Panc1 (cell line): ENCODE measurements around the gene DCST1. TPM values are rescaled to one million over a fixed set of nuclear protein-coding genes. Genes with fewer than 3 reads are reported as not detected.

Source experiments
- ATAC-seq: fragments of 200-7000 bp; cut with Tn5 transposase; 2 replicates; pipeline ENCODE4 v1.9.1; 2020; ENCODE audit warnings: mild to moderate bottlenecking, moderate library complexity
- BruUV-seq: library from RNA; stranded (reverse); fragments of 400-500 nt; replicated peaks from 2 replicates; lab custom pipeline; 2021; lab: Mats Ljungman, UMichigan
- CTCF ChIA-PET: fragments of 300-600 bp; sonication (Branson Sonifier 250); formaldehyde crosslinking; loops from one replicate; lab custom pipeline; 2022; ENCODE audit warnings: antibody characterized with exemption; lab: Charles Lee
- POLR2A ChIA-PET: fragments of 300-600 bp; sonication (Branson Sonifier 250); formaldehyde crosslinking; loops from one replicate; lab custom pipeline; 2022; ENCODE audit warnings: antibody characterized with exemption; lab: Charles Lee
- DNase-seq: peaks from one replicate; pipeline ENCODE4 v3.0.0-alpha.2; 2010; ENCODE audit warnings: low read depth, low spot score
- H3K27ac ChIP-seq: 2 replicates; pipeline ENCODE4 v1.5.1; 2011; ENCODE audit warnings: mild to moderate bottlenecking, low read length, inconsistent platforms
- H3K27me3 ChIP-seq: fragments of 200-500 bp; sonication (Bioruptor generic); 2 replicates; pipeline ENCODE4 v1.6.0; 2014; ENCODE audit warnings: low read length, inconsistent platforms; ENCODE audit not compliant: control insufficient read depth, insufficient read depth
- H3K36me3 ChIP-seq: fragments of 200-500 bp; sonication (Bioruptor generic); 2 replicates; pipeline ENCODE4 v1.5.1; 2014; ENCODE audit warnings: inconsistent platforms, mild to moderate bottlenecking, low read length, moderate library complexity; ENCODE audit not compliant: control insufficient read depth, insufficient read depth
- H3K4me1 ChIP-seq: 2 replicates; pipeline ENCODE4 v1.5.1; 2011; ENCODE audit warnings: inconsistent platforms, mild to moderate bottlenecking, low read length, moderate library complexity; ENCODE audit not compliant: control insufficient read depth, insufficient read depth
- H3K4me3 ChIP-seq, 2 experiments: 2 replicates each; pipeline ENCODE4 v1.5.1; 2011 to 2012; ENCODE audit warnings: low read depth in 2 of 2, low read length in 2 of 2, mild to moderate bottlenecking in 2 of 2, inconsistent platforms in 1 of 2, moderate library complexity in 1 of 2
- H3K9me3 ChIP-seq: fragments of 200-500 bp; sonication (Bioruptor generic); 2 replicates; pipeline ENCODE4 v1.5.1; 2014; ENCODE audit warnings: low read depth, mild to moderate bottlenecking, inconsistent platforms, low read length, moderate library complexity; ENCODE audit not compliant: control insufficient read depth, insufficient read depth
- CTCF ChIP-seq: fragments of 450-650 bp; IDR thresholded peaks from 2 replicates; pipeline ENCODE4 v1.5.1; 2017; ENCODE audit warnings: mild to moderate bottlenecking
- POLR2AphosphoS5 ChIP-seq: IDR thresholded peaks from 2 replicates; pipeline ENCODE4 v1.6.1; 2012; ENCODE audit warnings: mild to moderate bottlenecking, low read depth, low read length, moderate library complexity
- REST ChIP-seq, 2 experiments: IDR thresholded peaks; 2 replicates each; pipeline ENCODE4 v1.6.1; 2011 to 2012; ENCODE audit warnings: low read depth in 2 of 2, control low read depth in 1 of 2, low read length in 1 of 2, mild to moderate bottlenecking in 1 of 2, moderate library complexity in 1 of 2; ENCODE audit not compliant: insufficient read depth in 1 of 2
- SIN3A ChIP-seq: IDR thresholded peaks from 2 replicates; pipeline ENCODE4 v1.6.1; 2012; ENCODE audit warnings: low read depth, mild to moderate bottlenecking, low read length, moderate library complexity, borderline replicate concordance; ENCODE audit not compliant: insufficient read depth
- TCF7L2 ChIP-seq: IDR thresholded peaks from 2 replicates; pipeline ENCODE4 v1.6.1; 2011; ENCODE audit warnings: mild to moderate bottlenecking, low read depth, low read length, inconsistent platforms
- in situ Hi-C: cut with HindIII; loops from 2 replicates; pipeline ENCODE4 v1.10.0; 2016; ENCODE audit warnings: low sequenced_read_pairs, low pct_unique_long_range_greater_than_20kb
- intact Hi-C: fragments of 100-400 bp; cut with micrococcal nuclease; formaldehyde crosslinking; loops from one replicate; pipeline ENCODE4 v1.10.0; 2022; ENCODE audit not compliant: unreplicated experiment
- total RNA-seq: library from RNA; stranded (reverse); gene quantifications from one replicate; pipeline ENCODE4 v1.2.1, GENCODE V29; 2021; ENCODE audit not compliant: unreplicated experiment

Gene DCST1
- total RNA-seq, 1 experiment from 2014 or later, result not detected

- Histone ChIP-seq H3K36me3 (no peaks in the 10 kb centered on the region; the same call in 1 of the 2 replicates), H3K27me3 (no peaks in the 10 kb centered on the region), H3K27ac (no peak overlapping the region), H3K9me3 (no peaks in the 10 kb centered on the region), H3K4me1 (peaks cover 19% of the 10 kb centered on the region), H3K4me3 (peak overlapping the region in 1 of 2 experiments; percentile 23; a peak in 2 of 4 replicates)
- DNase-seq (peak; percentile 84), ATAC-seq (peak; percentile 61)
- BruUV-seq, result no TSS peak
- POLR2A ChIA-PET, result interaction anchor here (0.5 kb wide), 1 partner anchor 95 kb away, joined by 5 read pairs; no protein-coding TSS in a partner anchor
- 0 out of 2 replicates have a peak, but pooled peaks have one; percentile 25 for TF ChIP-seq POLR2AphosphoS5
- TF ChIP-seq TCF7L2, result no peak
- no peak for TF ChIP-seq REST (IDR thresholded peaks at IDR 0.05; ENCODE audit: insufficient read depth in 1 of 2, low read depth in 2 of 2, low read length in 1 of 2)
- TF ChIP-seq SIN3A, result 0 out of 2 replicates have a peak, but pooled peaks have one; percentile 47
- peak; percentile 98 for TF ChIP-seq CTCF
- CTCF ChIA-PET, result interaction anchor here (0.5 to 3.0 kb wide), 10 partner anchors 9 to 1136 kb away, joined by 3 to 16 read pairs (median 5); partner anchors contain the start of gene ADAM15
- intact Hi-C loops (loop anchor here (2.0 kb wide), 1 partner anchor 105 kb away; the partner anchor contains the start of gene PBXIP1), in situ Hi-C loops (no loop called here)
Measured at GRCh38 chr1:155061381-155062150, 27.9 kb downstream of the DCST1 start.

GRCh38 chr1:155062151-155062686 lies 28.6 kb downstream of the DCST1 start:
- no TSS peak for BruUV-seq
- TF ChIP-seq CTCF (no peak), SIN3A (no peak), POLR2AphosphoS5 (no peak), REST (IDR thresholded peaks at IDR 0.05; ENCODE audit: insufficient read depth in 1 of 2, low read depth in 2 of 2, low read length in 1 of 2) (no peak), TCF7L2 (no peak)
- ATAC-seq (peak; percentile 50), DNase-seq (no peak)
- POLR2A ChIA-PET, result no interaction called here
- in situ Hi-C loops (no loop called here), intact Hi-C loops (no loop called here)
- Histone ChIP-seq H3K27me3 (no peaks in the 10 kb centered on the region), H3K36me3 (no peaks in the 10 kb centered on the region; the same call in 1 of the 2 replicates), H3K4me3 (peak overlapping the region in 1 of 2 experiments; percentile 83; a peak in 2 of 4 replicates), H3K9me3 (no peaks in the 10 kb centered on the region), H3K4me1 (peaks cover 19% of the 10 kb centered on the region), H3K27ac (no peak overlapping the region)
- CTCF ChIA-PET, result interaction anchor here (0.5 to 3.0 kb wide), 9 partner anchors 10 to 1137 kb away, joined by 3 to 16 read pairs (median 5); partner anchors contain the start of gene ADAM15
